B cell (primary cell): Measurements from ENCODE around the gene PTH2. TPM values are rescaled to one million over a fixed set of nuclear protein-coding genes. Genes with fewer than 3 reads are reported as not detected.

Experiments
- ATAC-seq: fragments of 200-7000 bp; cut with Tn5 transposase; one replicate; pipeline ENCODE4 v1.10.0; 2021; ENCODE audit warnings: low read depth, mild to moderate bottlenecking, moderate number of reproducible peaks, moderate library complexity
- CTCF ChIA-PET: fragments of 350-600 bp; sonication (Branson Sonifier 250); formaldehyde crosslinking; loops from one replicate; lab custom pipeline; 2021; ENCODE audit warnings: antibody characterized with exemption, inconsistent platforms; lab: Charles Lee
- POLR2A ChIA-PET: fragments of 350-600 bp; sonication (Branson Sonifier 250); formaldehyde crosslinking; loops from one replicate; lab custom pipeline; 2021; ENCODE audit warnings: antibody characterized with exemption; lab: Charles Lee
- DNase-seq: peaks from one replicate; pipeline ENCODE4 v3.0.0; 2013
- H2AFZ ChIP-seq: 2 replicates; pipeline ENCODE4 v1.6.1; 2012; ENCODE audit warnings: mild to moderate bottlenecking, low read depth, low read length; ENCODE audit not compliant: insufficient read depth, poor library complexity, severe bottlenecking
- H3K27ac ChIP-seq, 2 donors: 1 replicate in 1 of 2; 2 replicates in 1 of 2; pipeline ENCODE4 v1.5.1; 2012 to 2013; ENCODE audit warnings: low read length in 2 of 2, mild to moderate bottlenecking in 2 of 2, moderate library complexity in 1 of 2
- H3K27me3 ChIP-seq, 4 experiments: fragments of 200-600 bp in 1 of 4; sonication (generic) in 1 of 4; replicated peaks in 1 of 4; 1 replicate in 2 of 4; 2 replicates in 2 of 4; pipeline versions ENCODE4 v1.6.1 to v1.7.0; 2013 to 2016; ENCODE audit warnings: low read length in 3 of 4, mild to moderate bottlenecking in 2 of 4, mixed read lengths in 1 of 4, moderate library complexity in 1 of 4; ENCODE audit not compliant: insufficient read depth in 4 of 4, control insufficient read depth in 3 of 4; ENCODE audit errors: control extremely low read depth in 1 of 4
- H3K36me3 ChIP-seq, 2 experiments: replicated peaks in 1 of 2; 1 replicate in 1 of 2; 2 replicates in 1 of 2; pipeline versions ENCODE4 v1.6.1 to v1.7.1; 2013; ENCODE audit warnings: low read length in 1 of 2; ENCODE audit not compliant: insufficient read depth in 2 of 2, control insufficient read depth in 1 of 2; ENCODE audit errors: control extremely low read depth in 1 of 2, extremely low read depth in 1 of 2
- H3K4me1 ChIP-seq, 2 donors: fragments of 200-600 bp in 1 of 2; sonication (generic) in 1 of 2; 1 replicate in 1 of 2; 2 replicates in 1 of 2; pipeline versions ENCODE4 v1.5.1 to v1.6.1; 2013 to 2017; ENCODE audit warnings: low read length in 2 of 2; ENCODE audit not compliant: control insufficient read depth in 2 of 2, insufficient read depth in 2 of 2
- H3K4me2 ChIP-seq: replicated peaks from 2 replicates; pipeline ENCODE3; 2012; ENCODE audit warnings: mild to moderate bottlenecking, low read depth, low read length; ENCODE audit not compliant: poor library complexity, severe bottlenecking
- H3K4me3 ChIP-seq, 5 experiments: fragments of 200-600 bp in 1 of 5; sonication (generic) in 1 of 5; 1 replicate in 3 of 5; 2 replicates in 2 of 5; pipeline versions ENCODE4 v1.5.1 to v1.7.0; 2011 to 2016; ENCODE audit warnings: low read length in 4 of 5, mild to moderate bottlenecking in 4 of 5, low read depth in 2 of 5, control low read depth in 1 of 5, moderate library complexity in 1 of 5; ENCODE audit not compliant: insufficient read depth in 1 of 5; ENCODE audit errors: control extremely low read depth in 1 of 5, extremely low read depth in 1 of 5
- H3K79me2 ChIP-seq: fragments of 200-600 bp; sonication (generic); one replicate; pipeline ENCODE4 v1.6.0; 2016; ENCODE audit warnings: low read length; ENCODE audit not compliant: control insufficient read depth, insufficient read depth
- H3K9ac ChIP-seq: fragments of 200-600 bp; sonication (generic); 2 replicates; pipeline ENCODE4 v1.6.1; 2017; ENCODE audit warnings: mild to moderate bottlenecking, low read length, moderate library complexity
- H3K9me3 ChIP-seq, 3 donors: one replicate each; pipeline versions ENCODE4 v1.6.1 to v1.7.1; 2013; ENCODE audit warnings: low read length in 2 of 3; ENCODE audit not compliant: control insufficient read depth in 2 of 3, insufficient read depth in 1 of 3; ENCODE audit errors: control extremely low read depth in 1 of 3
- H4K20me1 ChIP-seq: 2 replicates; pipeline ENCODE4 v1.6.0; 2012; ENCODE audit warnings: mild to moderate bottlenecking, low read length; ENCODE audit not compliant: insufficient read depth, control insufficient read depth, poor library complexity, severe bottlenecking
- H3K27ac Mint-ChIP-seq: one replicate; pipeline ENCODE4 v1.8.0; 2021; ENCODE audit warnings: mixed read lengths
- H3K27me3 Mint-ChIP-seq: one replicate; pipeline ENCODE4 v1.8.0; 2021; ENCODE audit warnings: mixed read lengths
- H3K4me1 Mint-ChIP-seq: one replicate; pipeline ENCODE4 v1.8.0; 2021; ENCODE audit warnings: mixed read lengths
- H3K4me3 Mint-ChIP-seq: one replicate; pipeline ENCODE4 v1.8.0; 2021; ENCODE audit warnings: mixed read lengths
- H3K9me3 Mint-ChIP-seq: one replicate; pipeline ENCODE4 v1.8.0; 2022; ENCODE audit warnings: mixed read lengths; ENCODE audit not compliant: insufficient read depth
- EZH2 ChIP-seq: IDR thresholded peaks from 2 replicates; pipeline ENCODE4 v1.6.1; 2012; ENCODE audit warnings: borderline replicate concordance, low read depth, mild to moderate bottlenecking, moderate library complexity, low read length; ENCODE audit not compliant: insufficient read depth, poor library complexity, severe bottlenecking
- WGBS: methylation state at CpG from one replicate; pipeline ENCODE4 v1.1.5; 2013; ENCODE audit warnings: missing lambda C conversion rate; ENCODE audit not compliant: insufficient coverage; 5-methylcytosine and 5-hydroxymethylcytosine counted together
- intact Hi-C: fragments of 100-400 bp; cut with micrococcal nuclease; formaldehyde crosslinking; loops from one replicate; pipeline ENCODE4 v1.10.0; 2022
- polyA plus RNA-seq: library from polyadenylated mRNA; depleted of rRNA; stranded (reverse); fragments of >200 nt; gene quantifications from 2 replicates; pipeline ENCODE4 v1.2.3, GENCODE V29; 2012
- total RNA-seq, 2 donors: library from RNA; stranded (reverse); fragments of 120-200 nt in 1 of 2; gene quantifications; 1 replicate in 1 of 2; 2 replicates in 1 of 2; pipeline versions ENCODE4 v1.2.3 to v1.2.4, GENCODE V29; 2013 to 2022
- TF ChIP-seq, protein P1 (sequence below): fragments of 200-600 bp; IDR thresholded peaks from one replicate; pipeline ENCODE4 v1.8.0; 2022; ENCODE audit warnings: antibody characterized with exemption, mild to moderate bottlenecking

Gene PTH2
- total and polyA plus RNA-seq, 2 donors (not counting 1 experiment from before 2014, with no cell fraction given), result not detected

DNA sequence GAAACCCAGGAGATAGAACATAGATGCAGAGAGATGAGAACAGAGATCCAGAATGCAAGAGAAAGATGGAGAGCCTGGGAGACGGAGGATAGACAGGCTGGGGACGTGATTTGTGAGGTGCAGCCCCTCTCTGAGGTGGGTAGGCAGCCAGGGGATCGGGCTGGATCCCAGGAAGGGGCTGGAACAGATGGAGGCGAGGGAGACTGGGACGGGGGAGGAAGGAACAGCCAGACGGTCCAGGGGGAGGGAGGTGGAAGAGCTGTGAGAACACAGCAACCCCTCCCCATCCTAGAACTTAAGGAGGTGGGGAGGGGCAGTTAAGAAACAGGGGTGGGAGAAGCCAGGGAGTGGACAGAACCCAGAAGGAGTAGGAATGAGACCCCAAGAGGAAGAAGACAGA lies 15.0 kb upstream of the PTH2 start:
- ChIA-PET CTCF (no interaction called here), POLR2A (no interaction called here)
- H4K20me1 ChIP-seq, result no peaks in the 10 kb centered on the region
- H3K27ac Mint-ChIP-seq, result no peak overlapping the region
- peaks cover 81% of the 10 kb centered on the region for H3K27me3 Mint-ChIP-seq
- H3K9ac ChIP-seq, result no peak overlapping the region
- 18% methylated on average over 1 of the region's 6 CpGs for WGBS
- H3K27me3 ChIP-seq, result peaks cover 2 to 90% (median 70%) of the 10 kb centered on the region in 4 experiments
- no peak overlapping the region for H3K4me3 Mint-ChIP-seq
- H3K79me2 ChIP-seq, result no peaks in the 10 kb centered on the region
- no peak overlapping the region for H2AFZ ChIP-seq
- ATAC-seq (no peak), DNase-seq (no peak)
- no peaks in the 10 kb centered on the region for H3K9me3 Mint-ChIP-seq
- peaks cover 0 to 42% (median 0%) of the 10 kb centered on the region in 3 donors for H3K9me3 ChIP-seq
- H3K4me2 ChIP-seq, result no peak overlapping the region
- TF ChIP-seq, protein P1, sequence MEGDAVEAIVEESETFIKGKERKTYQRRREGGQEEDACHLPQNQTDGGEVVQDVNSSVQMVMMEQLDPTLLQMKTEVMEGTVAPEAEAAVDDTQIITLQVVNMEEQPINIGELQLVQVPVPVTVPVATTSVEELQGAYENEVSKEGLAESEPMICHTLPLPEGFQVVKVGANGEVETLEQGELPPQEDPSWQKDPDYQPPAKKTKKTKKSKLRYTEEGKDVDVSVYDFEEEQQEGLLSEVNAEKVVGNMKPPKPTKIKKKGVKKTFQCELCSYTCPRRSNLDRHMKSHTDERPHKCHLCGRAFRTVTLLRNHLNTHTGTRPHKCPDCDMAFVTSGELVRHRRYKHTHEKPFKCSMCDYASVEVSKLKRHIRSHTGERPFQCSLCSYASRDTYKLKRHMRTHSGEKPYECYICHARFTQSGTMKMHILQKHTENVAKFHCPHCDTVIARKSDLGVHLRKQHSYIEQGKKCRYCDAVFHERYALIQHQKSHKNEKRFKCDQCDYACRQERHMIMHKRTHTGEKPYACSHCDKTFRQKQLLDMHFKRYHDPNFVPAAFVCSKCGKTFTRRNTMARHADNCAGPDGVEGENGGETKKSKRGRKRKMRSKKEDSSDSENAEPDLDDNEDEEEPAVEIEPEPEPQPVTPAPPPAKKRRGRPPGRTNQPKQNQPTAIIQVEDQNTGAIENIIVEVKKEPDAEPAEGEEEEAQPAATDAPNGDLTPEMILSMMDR, result no peak
- TF ChIP-seq EZH2, result no peak
- no peak overlapping the region for H3K4me3 ChIP-seq
- no peaks in the 10 kb centered on the region for H3K36me3 ChIP-seq
- peaks cover 44% of the 10 kb centered on the region for H3K4me1 Mint-ChIP-seq
- no peak overlapping the region for H3K27ac ChIP-seq
- peaks cover 40 to 42% of the 10 kb centered on the region in 2 donors for H3K4me1 ChIP-seq
- intact Hi-C loops, result no loop called here

DNA sequence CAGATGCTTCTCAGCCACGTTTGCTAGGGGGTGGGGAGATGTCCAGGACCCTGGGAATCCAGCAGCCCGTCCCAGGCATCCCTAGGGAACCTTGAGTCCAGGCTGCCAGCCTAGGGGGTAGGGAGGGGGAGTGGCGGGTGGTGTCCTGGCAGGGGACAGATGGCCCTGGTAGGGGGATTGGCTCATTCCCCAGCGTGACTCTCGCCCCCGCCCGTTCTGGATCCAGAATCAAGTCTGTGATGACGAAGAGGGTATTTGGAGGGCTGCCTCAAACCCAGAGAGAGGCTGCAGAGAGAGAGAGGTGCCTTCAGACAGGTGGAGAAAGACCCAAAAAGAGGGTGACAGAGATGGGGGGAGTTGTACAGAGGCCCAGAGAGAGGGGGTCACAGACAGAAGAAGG lies 14.0 kb upstream of the PTH2 start:
- Histone ChIP-seq H3K27ac (no peak overlapping the region), H2AFZ (no peak overlapping the region), H3K4me3 (no peak overlapping the region), H3K9me3 (peaks cover 0 to 50% (median 1%) of the 10 kb centered on the region in 3 donors), H3K36me3 (no peaks in the 10 kb centered on the region), H3K27me3 (peaks cover 2 to 97% (median 73%) of the 10 kb centered on the region in 4 experiments), H3K9ac (no peak overlapping the region), H3K4me2 (no peak overlapping the region), H3K4me1 (peaks cover 43 to 47% of the 10 kb centered on the region in 2 donors), H3K79me2 (no peaks in the 10 kb centered on the region), H4K20me1 (no peaks in the 10 kb centered on the region)
- WGBS, result 19% methylated on average over 8 of the region's 8 CpGs
- DNase-seq (no peak), ATAC-seq (no peak)
- Mint-ChIP-seq H3K27me3 (peaks cover 84% of the 10 kb centered on the region), H3K4me3 (no peak overlapping the region), H3K9me3 (no peaks in the 10 kb centered on the region), H3K27ac (no peak overlapping the region), H3K4me1 (peaks cover 46% of the 10 kb centered on the region)
- POLR2A ChIA-PET, result no interaction called here
- intact Hi-C loops, result no loop called here
- TF ChIP-seq EZH2, result no peak
- TF ChIP-seq, protein P1, result no peak
- CTCF ChIA-PET, result interaction anchor here (1.3 kb wide), 1 partner anchor 14 kb away, joined by 3 read pairs; the partner anchor contains the start of gene PIH1D1
